ENCODE data around the gene PRKN. TPM values are rescaled to one million over a fixed set of nuclear protein-coding genes. Genes with fewer than 3 reads are reported as not detected.

The PRKN gene
- total RNA-seq, 1 donor from 2014 or later = 1.3 TPM

GRCh38 chr6:161837854-161838253 lies 889.7 kb downstream of the PRKN start:
- Histone ChIP-seq H3K36me3 (ENCODE audit: insufficient read depth, low read length) (no peaks in the 10 kb centered on the region), H3K79me2 (ENCODE audit: insufficient read depth, low read length) (no peaks in the 10 kb centered on the region), H3K27ac (ENCODE audit: low read depth, low read length) (no peak overlapping the region), H3K4me2 (ENCODE audit: low read length) (no peak overlapping the region), H3K9ac (ENCODE audit: low read length) (no peak overlapping the region), H4K20me1 (ENCODE audit: insufficient read depth, low read length) (no peaks in the 10 kb centered on the region), H3K9me3 (ENCODE audit: insufficient read depth, low read depth, low read length) (no peaks in the 10 kb centered on the region), H3K4me3 (ENCODE audit: insufficient read depth, low read depth, low read length) (no peak overlapping the region), H2AFZ (ENCODE audit: low read depth, low read length) (peak overlapping the region; percentile 64), H3K4me1 (ENCODE audit: insufficient read depth, low read length) (peaks cover 6% of the 10 kb centered on the region), H3K27me3 (ENCODE audit: insufficient read depth, low read length) (no peaks in the 10 kb centered on the region)
- TF ChIP-seq CTCF (IDR thresholded peaks at IDR 0.05; ENCODE audit: insufficient read depth, low read depth, low read length) (no peak), EZH2 (IDR thresholded peaks at IDR 0.05; ENCODE audit: insufficient read depth, low read length) (no peak)
- H3K27me3 Mint-ChIP-seq (ENCODE audit: low read depth, unreplicated experiment) = peaks cover 10% of the 10 kb centered on the region
- H3K4me1 Mint-ChIP-seq (ENCODE audit: low read depth, unreplicated experiment) = peaks cover 11% of the 10 kb centered on the region
- no peak for FAIRE-seq
- peaks cover 3% of the 10 kb centered on the region for H3K36me3 Mint-ChIP-seq (ENCODE audit: low read depth, unreplicated experiment)
- DNase-seq (ENCODE audit: low read depth) = peak; percentile 50
- H3K9me3 Mint-ChIP-seq (ENCODE audit: unreplicated experiment) = no peaks in the 10 kb centered on the region
- no peak overlapping the region for H3K4me3 Mint-ChIP-seq (ENCODE audit: unreplicated experiment)
- no peak overlapping the region for H3K27ac Mint-ChIP-seq (ENCODE audit: unreplicated experiment)

- FAIRE-seq = no peak
- H3K27ac Mint-ChIP-seq (ENCODE audit: unreplicated experiment) = peak overlapping the region; percentile 47
Observed at GRCh38 chr6:161837449-161837735, 890.2 kb downstream of the PRKN start.

More at GRCh38 chr6:161837449-161837735, 890.2 kb downstream of the PRKN start:
- H3K79me2 ChIP-seq (ENCODE audit: insufficient read depth, low read length) = no peaks in the 10 kb centered on the region
- H3K36me3 Mint-ChIP-seq (ENCODE audit: low read depth, unreplicated experiment) = peaks cover 3% of the 10 kb centered on the region
- H3K9ac ChIP-seq (ENCODE audit: low read length) = no peak overlapping the region
- no peaks in the 10 kb centered on the region for H4K20me1 ChIP-seq (ENCODE audit: insufficient read depth, low read length)
- no peak overlapping the region for H3K4me2 ChIP-seq (ENCODE audit: low read length)
- no peak overlapping the region for H2AFZ ChIP-seq (ENCODE audit: low read depth, low read length)
- H3K27me3 ChIP-seq (ENCODE audit: insufficient read depth, low read length) = no peaks in the 10 kb centered on the region
- H3K4me3 ChIP-seq (ENCODE audit: insufficient read depth, low read depth, low read length) = no peak overlapping the region
- H3K27me3 Mint-ChIP-seq (ENCODE audit: low read depth, unreplicated experiment) = peaks cover 10% of the 10 kb centered on the region
- TF ChIP-seq CTCF (IDR thresholded peaks at IDR 0.05; ENCODE audit: insufficient read depth, low read depth, low read length) (no peak), EZH2 (IDR thresholded peaks at IDR 0.05; ENCODE audit: insufficient read depth, low read length) (no peak)
- no peak for DNase-seq (ENCODE audit: low read depth)
- H3K4me1 Mint-ChIP-seq (ENCODE audit: low read depth, unreplicated experiment) = peaks cover 11% of the 10 kb centered on the region
- H3K9me3 Mint-ChIP-seq (ENCODE audit: unreplicated experiment) = no peaks in the 10 kb centered on the region
- no peak overlapping the region for H3K27ac ChIP-seq (ENCODE audit: low read depth, low read length)
- no peak overlapping the region for H3K4me3 Mint-ChIP-seq (ENCODE audit: unreplicated experiment)
- no peaks in the 10 kb centered on the region for H3K9me3 ChIP-seq (ENCODE audit: insufficient read depth, low read depth, low read length)
- peaks cover 6% of the 10 kb centered on the region for H3K4me1 ChIP-seq (ENCODE audit: insufficient read depth, low read length)
- no peaks in the 10 kb centered on the region for H3K36me3 ChIP-seq (ENCODE audit: insufficient read depth, low read length)
